Gastrocnemius medialis (tissue), 4 donors: ENCODE measurements around the gene ADARB2.

Experiments
- POLR2A ChIP-seq, 2 donors: fragments of 450-650 bp; IDR thresholded peaks; one replicate each; pipeline ENCODE4 v1.6.1; 2017; ENCODE audit warnings: antibody characterized with exemption in 2 of 2, mild to moderate bottlenecking in 2 of 2, moderate library complexity in 2 of 2
- TF ChIP-seq, protein P1 (sequence below), 5 experiments: fragments of 450-650 bp in 3 of 5; fragments of 200-600 bp in 2 of 5; sonication (generic) in 2 of 5; IDR thresholded peaks in 4 of 5; conservative IDR thresholded peaks in 1 of 5; 1 replicate in 4 of 5; 2 replicates in 1 of 5; pipeline ENCODE4 v1.5.1; 2016 to 2019; ENCODE audit warnings: antibody characterized with exemption in 5 of 5, mild to moderate bottlenecking in 3 of 5, moderate library complexity in 3 of 5

DNA sequence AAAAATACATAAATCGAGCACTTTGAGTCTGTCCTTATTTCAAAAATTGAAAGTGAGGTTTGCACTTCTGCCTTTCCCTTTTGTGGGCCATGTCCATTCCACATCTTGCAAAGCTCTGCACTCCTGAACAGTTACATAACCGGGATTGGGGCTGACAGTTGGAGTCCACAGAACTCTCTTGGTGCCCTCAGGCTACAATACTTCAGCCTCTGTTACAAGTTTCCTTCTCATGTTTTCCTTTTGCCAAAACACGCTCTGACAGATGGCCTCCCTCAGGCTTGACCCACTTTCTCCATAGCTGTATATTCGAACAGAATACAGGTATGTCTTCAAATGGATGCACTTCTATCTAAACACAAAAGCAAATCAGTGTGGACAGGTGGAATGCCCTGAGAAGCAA, 345.2 kb downstream of the ADARB2 start:
- TF ChIP-seq, protein P1, sequence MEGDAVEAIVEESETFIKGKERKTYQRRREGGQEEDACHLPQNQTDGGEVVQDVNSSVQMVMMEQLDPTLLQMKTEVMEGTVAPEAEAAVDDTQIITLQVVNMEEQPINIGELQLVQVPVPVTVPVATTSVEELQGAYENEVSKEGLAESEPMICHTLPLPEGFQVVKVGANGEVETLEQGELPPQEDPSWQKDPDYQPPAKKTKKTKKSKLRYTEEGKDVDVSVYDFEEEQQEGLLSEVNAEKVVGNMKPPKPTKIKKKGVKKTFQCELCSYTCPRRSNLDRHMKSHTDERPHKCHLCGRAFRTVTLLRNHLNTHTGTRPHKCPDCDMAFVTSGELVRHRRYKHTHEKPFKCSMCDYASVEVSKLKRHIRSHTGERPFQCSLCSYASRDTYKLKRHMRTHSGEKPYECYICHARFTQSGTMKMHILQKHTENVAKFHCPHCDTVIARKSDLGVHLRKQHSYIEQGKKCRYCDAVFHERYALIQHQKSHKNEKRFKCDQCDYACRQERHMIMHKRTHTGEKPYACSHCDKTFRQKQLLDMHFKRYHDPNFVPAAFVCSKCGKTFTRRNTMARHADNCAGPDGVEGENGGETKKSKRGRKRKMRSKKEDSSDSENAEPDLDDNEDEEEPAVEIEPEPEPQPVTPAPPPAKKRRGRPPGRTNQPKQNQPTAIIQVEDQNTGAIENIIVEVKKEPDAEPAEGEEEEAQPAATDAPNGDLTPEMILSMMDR (IDR thresholded peaks at IDR 0.05 in 4 of 5, conservative IDR thresholded peaks at IDR 0.05 in 1 of 5), result no peak
- TF ChIP-seq POLR2A (IDR thresholded peaks at IDR 0.05), result no peak
